SH-SY5Y (cell line): Measurements from ENCODE around the gene ADAMTSL1.

Experiments used
- GATA2 ChIP-seq: IDR thresholded peaks from 2 replicates; pipeline ENCODE4 v1.6.1; 2011; ENCODE audit warnings: mild to moderate bottlenecking, low read depth, low read length
- GATA3 ChIP-seq: IDR thresholded peaks from 2 replicates; pipeline ENCODE4 v1.6.1; 2011; ENCODE audit warnings: low read depth, mild to moderate bottlenecking, low read length, moderate library complexity

GRCh38 chr9:18718393-18718792, 244.4 kb downstream of the ADAMTSL1 start:
- no peak for TF ChIP-seq GATA2
- TF ChIP-seq GATA3: no peak
